ENCODE results near the gene CPEB1.

DNA sequence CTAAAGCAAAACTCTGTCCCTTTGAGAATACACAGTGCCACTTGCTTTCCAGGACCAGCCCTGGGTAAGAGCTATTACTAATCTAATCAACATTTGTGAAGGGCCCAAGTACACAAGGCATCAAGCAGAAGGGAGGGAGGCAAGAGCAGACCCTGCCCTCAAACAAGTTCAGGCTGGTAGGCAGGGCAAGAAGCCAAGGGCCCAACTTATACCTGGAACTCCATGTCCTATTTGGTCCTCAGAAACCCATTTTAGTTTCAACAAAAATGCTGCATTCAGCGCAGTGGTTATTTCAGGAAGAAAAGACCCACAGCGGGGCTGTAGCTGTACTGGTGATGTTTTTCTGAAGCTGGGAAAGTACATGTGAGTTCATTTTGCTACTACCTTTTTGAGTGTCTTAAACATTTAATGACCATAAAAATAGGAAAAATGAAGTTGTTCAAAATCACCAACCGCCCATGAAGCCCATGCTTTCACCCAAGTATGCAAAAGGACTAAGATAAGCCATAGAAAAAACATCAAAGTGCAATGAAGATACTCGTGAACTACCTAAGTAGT, 109.7 kb downstream of the CPEB1 start:
- TF ChIP-seq, protein P1, sequence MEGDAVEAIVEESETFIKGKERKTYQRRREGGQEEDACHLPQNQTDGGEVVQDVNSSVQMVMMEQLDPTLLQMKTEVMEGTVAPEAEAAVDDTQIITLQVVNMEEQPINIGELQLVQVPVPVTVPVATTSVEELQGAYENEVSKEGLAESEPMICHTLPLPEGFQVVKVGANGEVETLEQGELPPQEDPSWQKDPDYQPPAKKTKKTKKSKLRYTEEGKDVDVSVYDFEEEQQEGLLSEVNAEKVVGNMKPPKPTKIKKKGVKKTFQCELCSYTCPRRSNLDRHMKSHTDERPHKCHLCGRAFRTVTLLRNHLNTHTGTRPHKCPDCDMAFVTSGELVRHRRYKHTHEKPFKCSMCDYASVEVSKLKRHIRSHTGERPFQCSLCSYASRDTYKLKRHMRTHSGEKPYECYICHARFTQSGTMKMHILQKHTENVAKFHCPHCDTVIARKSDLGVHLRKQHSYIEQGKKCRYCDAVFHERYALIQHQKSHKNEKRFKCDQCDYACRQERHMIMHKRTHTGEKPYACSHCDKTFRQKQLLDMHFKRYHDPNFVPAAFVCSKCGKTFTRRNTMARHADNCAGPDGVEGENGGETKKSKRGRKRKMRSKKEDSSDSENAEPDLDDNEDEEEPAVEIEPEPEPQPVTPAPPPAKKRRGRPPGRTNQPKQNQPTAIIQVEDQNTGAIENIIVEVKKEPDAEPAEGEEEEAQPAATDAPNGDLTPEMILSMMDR (IDR thresholded peaks at IDR 0.05): no peak
- TF ChIP-seq POLR2AphosphoS5 (IDR thresholded peaks at IDR 0.05; ENCODE audit: insufficient read depth in 1 of 2, low read depth in 1 of 2): no peak
